Caki2 (cell line): ENCODE measurements around the gene BACH2. TPM values are rescaled to one million over a fixed set of nuclear protein-coding genes. Genes with fewer than 3 reads are reported as not detected.
A peak's percentile ranks its signal among the peaks of the same experiment; 100 is the strongest.
"Not testable (repeated sequence)": the region's sequence is repeated elsewhere in the genome, so short reads cannot be mapped to it uniquely, and the experiment has no call there.

Experiments used
- DNase-seq: peaks from one replicate; pipeline ENCODE4 v3.0.0-alpha.2; 2015; ENCODE audit warnings: low read depth
- in situ Hi-C: cut with HindIII; loops from 2 replicates; pipeline ENCODE4 v1.10.0; 2016; ENCODE audit warnings: low sequenced_read_pairs, low pct_unique_long_range_greater_than_20kb, mixed read lengths
- total RNA-seq: library from RNA; depleted of rRNA; stranded (reverse); fragments of >200 nt; shearing (Covaris generic); gene quantifications from 2 replicates; pipeline ENCODE4 v1.2.3, GENCODE V29; 2014; ENCODE audit warnings: low replicate concordance

The BACH2 gene
- total RNA-seq, 1 experiment from 2014 or later, result 8.1 TPM

GRCh38 chr6:90229331-90230010, 67.2 kb downstream of the BACH2 start:
- no peak for DNase-seq
- in situ Hi-C loops, result no loop called here

- in situ Hi-C loops, result no loop called here
- no peak for DNase-seq
Measured at GRCh38 chr6:90227673-90228072, 69.0 kb downstream of the BACH2 start.

- in situ Hi-C loops, result no loop called here
- DNase-seq, result no peak
Measured at GRCh38 chr6:90227213-90227612, 69.4 kb downstream of the BACH2 start.

- no peak for DNase-seq
- in situ Hi-C loops, result no loop called here
Measured at GRCh38 chr6:90226257-90226656, 70.4 kb downstream of the BACH2 start.

GRCh38 chr6:90224196-90224595, 72.4 kb downstream of the BACH2 start:
- no peak for DNase-seq
- in situ Hi-C loops, result no loop called here

GRCh38 chr6:90222724-90223198, 73.9 kb downstream of the BACH2 start:
- DNase-seq, result peak; percentile 97

GRCh38 chr6:90222008-90222407, 74.6 kb downstream of the BACH2 start:
- in situ Hi-C loops, result no loop called here
- no peak for DNase-seq

More at GRCh38 chr6:90222724-90223198, 73.9 kb downstream of the BACH2 start:
- in situ Hi-C loops, result no loop called here

GRCh38 chr6:90221403-90221802, 75.2 kb downstream of the BACH2 start:
- no peak for DNase-seq
- in situ Hi-C loops, result no loop called here

- in situ Hi-C loops, result no loop called here
- DNase-seq, result no peak
Measured at GRCh38 chr6:90220273-90220672, 76.4 kb downstream of the BACH2 start.

- in situ Hi-C loops, result no loop called here
- DNase-seq, result no peak
Measured at GRCh38 chr6:90219209-90219985, 77.2 kb downstream of the BACH2 start.

- in situ Hi-C loops, result no loop called here
- DNase-seq, result no peak
Measured at GRCh38 chr6:90218959-90219208, 77.8 kb downstream of the BACH2 start.

- in situ Hi-C loops, result no loop called here
- no peak for DNase-seq
Measured at GRCh38 chr6:90217506-90218127, 79.0 kb downstream of the BACH2 start.

- in situ Hi-C loops, result no loop called here
- DNase-seq, result peak; percentile 89
Measured at GRCh38 chr6:90216072-90216977, 80.3 kb downstream of the BACH2 start.

GRCh38 chr6:90214966-90215365, 81.7 kb downstream of the BACH2 start:
- in situ Hi-C loops, result no loop called here
- no peak for DNase-seq

GRCh38 chr6:90214461-90214860, 82.2 kb downstream of the BACH2 start:
- in situ Hi-C loops, result no loop called here

GRCh38 chr6:90212274-90212673, 84.4 kb downstream of the BACH2 start:
- in situ Hi-C loops, result no loop called here
- DNase-seq, result no peak

More at GRCh38 chr6:90214461-90214860, 82.2 kb downstream of the BACH2 start:
- no peak for DNase-seq

GRCh38 chr6:90209527-90209926, 87.1 kb downstream of the BACH2 start:
- in situ Hi-C loops, result no loop called here

GRCh38 chr6:90208690-90209089, 88.0 kb downstream of the BACH2 start:
- in situ Hi-C loops, DNase-seq: not testable (repeated sequence)

More at GRCh38 chr6:90209527-90209926, 87.1 kb downstream of the BACH2 start:
- DNase-seq, result no peak
